WTC11 (cell line): ENCODE measurements around the gene PHKB.

ENCODE experiments used
- ATF1 ChIP-seq: sonication (generic); formaldehyde crosslinking; IDR thresholded peaks from 2 replicates; pipeline ENCODE4 v1.8.1; 2023; ENCODE audit warnings: mild to moderate bottlenecking, moderate library complexity, missing genetic modification reagents
- ATF2 ChIP-seq: sonication (generic); formaldehyde crosslinking; IDR thresholded peaks from 2 replicates; pipeline ENCODE4 v1.8.1; 2022; ENCODE audit warnings: low read depth, missing genetic modification reagents, borderline replicate concordance
- CREB1 ChIP-seq: sonication (generic); formaldehyde crosslinking; IDR thresholded peaks from 2 replicates; pipeline ENCODE4 v1.8.0; 2023; ENCODE audit warnings: mild to moderate bottlenecking, missing genetic modification reagents
- CREM ChIP-seq: sonication (generic); formaldehyde crosslinking; IDR thresholded peaks from 2 replicates; pipeline ENCODE4 v1.8.1; 2022; ENCODE audit warnings: mild to moderate bottlenecking, missing genetic modification reagents, moderate library complexity
- CTCF ChIP-seq: fragments of 200-600 bp; IDR thresholded peaks from 2 replicates; pipeline ENCODE4 v1.8.0; 2022; ENCODE audit warnings: antibody characterized with exemption
- E2F4 ChIP-seq: sonication (generic); formaldehyde crosslinking; IDR thresholded peaks from 2 replicates; pipeline ENCODE4 v1.8.1; 2022; ENCODE audit warnings: low read depth, mild to moderate bottlenecking, moderate library complexity, missing genetic modification reagents, borderline replicate concordance
- FOXJ3 ChIP-seq: sonication (generic); formaldehyde crosslinking; IDR thresholded peaks from 2 replicates; pipeline ENCODE4 v1.9.0; 2021; ENCODE audit warnings: missing genetic modification reagents, mild to moderate bottlenecking, borderline replicate concordance
- GRHL2 ChIP-seq: fragments of 250-450 bp; sonication (Bioruptor Pico); IDR thresholded peaks from 2 replicates; pipeline ENCODE4 v1.8.0; 2022; ENCODE audit warnings: mild to moderate bottlenecking, moderate library complexity; ENCODE audit not compliant: insufficient replicate concordance, severe bottlenecking
- JUN ChIP-seq: sonication (generic); formaldehyde crosslinking; IDR thresholded peaks from 2 replicates; pipeline ENCODE4 v1.8.0; 2023; ENCODE audit warnings: mild to moderate bottlenecking, missing genetic modification reagents
- MAX ChIP-seq: sonication (generic); formaldehyde crosslinking; IDR thresholded peaks from 2 replicates; pipeline ENCODE4 v1.8.0; 2022; ENCODE audit warnings: mild to moderate bottlenecking, missing genetic modification reagents
- MXD4 ChIP-seq: fragments of 250-450 bp; sonication (Bioruptor Pico); IDR thresholded peaks from 2 replicates; pipeline ENCODE4 v1.8.0; 2021; ENCODE audit warnings: mild to moderate bottlenecking, moderate library complexity, borderline replicate concordance
- ZNF423 ChIP-seq: fragments of 250-450 bp; sonication (Bioruptor Pico); IDR thresholded peaks from 2 replicates; pipeline ENCODE4 v2.1.2; 2022; ENCODE audit warnings: mild to moderate bottlenecking, moderate library complexity
- TF ChIP-seq, protein P1 (sequence below): sonication (generic); formaldehyde crosslinking; IDR thresholded peaks from 2 replicates; pipeline ENCODE4 v1.8.0; 2022; ENCODE audit warnings: mild to moderate bottlenecking, missing genetic modification reagents
- TF ChIP-seq, protein P2 (sequence below): sonication (generic); formaldehyde crosslinking; IDR thresholded peaks from 2 replicates; pipeline ENCODE4 v1.8.0; 2022; ENCODE audit warnings: missing genetic modification reagents

- TF ChIP-seq CTCF (no peak), JUN (CRISPR knock-in tag) (no peak), ZNF423 (CRISPR knock-in tag) (no peak), E2F4 (CRISPR knock-in tag) (no peak), ATF1 (CRISPR knock-in tag) (no peak), CREB1 (no peak), GRHL2 (CRISPR knock-in tag) (no peak), FOXJ3 (CRISPR knock-in tag) (no peak), CREM (CRISPR knock-in tag) (no peak), MXD4 (no peak), ATF2 (CRISPR knock-in tag) (no peak), MAX (CRISPR knock-in tag) (no peak)
- TF ChIP-seq, protein P1, sequence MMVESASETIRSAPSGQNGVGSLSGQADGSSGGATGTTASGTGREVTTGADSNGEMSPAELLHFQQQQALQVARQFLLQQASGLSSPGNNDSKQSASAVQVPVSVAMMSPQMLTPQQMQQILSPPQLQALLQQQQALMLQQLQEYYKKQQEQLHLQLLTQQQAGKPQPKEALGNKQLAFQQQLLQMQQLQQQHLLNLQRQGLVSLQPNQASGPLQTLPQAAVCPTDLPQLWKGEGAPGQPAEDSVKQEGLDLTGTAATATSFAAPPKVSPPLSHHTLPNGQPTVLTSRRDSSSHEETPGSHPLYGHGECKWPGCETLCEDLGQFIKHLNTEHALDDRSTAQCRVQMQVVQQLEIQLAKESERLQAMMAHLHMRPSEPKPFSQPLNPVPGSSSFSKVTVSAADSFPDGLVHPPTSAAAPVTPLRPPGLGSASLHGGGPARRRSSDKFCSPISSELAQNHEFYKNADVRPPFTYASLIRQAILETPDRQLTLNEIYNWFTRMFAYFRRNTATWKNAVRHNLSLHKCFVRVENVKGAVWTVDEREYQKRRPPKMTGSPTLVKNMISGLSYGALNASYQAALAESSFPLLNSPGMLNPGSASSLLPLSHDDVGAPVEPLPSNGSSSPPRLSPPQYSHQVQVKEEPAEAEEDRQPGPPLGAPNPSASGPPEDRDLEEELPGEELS (CRISPR knock-in tag) = no peak
- TF ChIP-seq, protein P2, sequence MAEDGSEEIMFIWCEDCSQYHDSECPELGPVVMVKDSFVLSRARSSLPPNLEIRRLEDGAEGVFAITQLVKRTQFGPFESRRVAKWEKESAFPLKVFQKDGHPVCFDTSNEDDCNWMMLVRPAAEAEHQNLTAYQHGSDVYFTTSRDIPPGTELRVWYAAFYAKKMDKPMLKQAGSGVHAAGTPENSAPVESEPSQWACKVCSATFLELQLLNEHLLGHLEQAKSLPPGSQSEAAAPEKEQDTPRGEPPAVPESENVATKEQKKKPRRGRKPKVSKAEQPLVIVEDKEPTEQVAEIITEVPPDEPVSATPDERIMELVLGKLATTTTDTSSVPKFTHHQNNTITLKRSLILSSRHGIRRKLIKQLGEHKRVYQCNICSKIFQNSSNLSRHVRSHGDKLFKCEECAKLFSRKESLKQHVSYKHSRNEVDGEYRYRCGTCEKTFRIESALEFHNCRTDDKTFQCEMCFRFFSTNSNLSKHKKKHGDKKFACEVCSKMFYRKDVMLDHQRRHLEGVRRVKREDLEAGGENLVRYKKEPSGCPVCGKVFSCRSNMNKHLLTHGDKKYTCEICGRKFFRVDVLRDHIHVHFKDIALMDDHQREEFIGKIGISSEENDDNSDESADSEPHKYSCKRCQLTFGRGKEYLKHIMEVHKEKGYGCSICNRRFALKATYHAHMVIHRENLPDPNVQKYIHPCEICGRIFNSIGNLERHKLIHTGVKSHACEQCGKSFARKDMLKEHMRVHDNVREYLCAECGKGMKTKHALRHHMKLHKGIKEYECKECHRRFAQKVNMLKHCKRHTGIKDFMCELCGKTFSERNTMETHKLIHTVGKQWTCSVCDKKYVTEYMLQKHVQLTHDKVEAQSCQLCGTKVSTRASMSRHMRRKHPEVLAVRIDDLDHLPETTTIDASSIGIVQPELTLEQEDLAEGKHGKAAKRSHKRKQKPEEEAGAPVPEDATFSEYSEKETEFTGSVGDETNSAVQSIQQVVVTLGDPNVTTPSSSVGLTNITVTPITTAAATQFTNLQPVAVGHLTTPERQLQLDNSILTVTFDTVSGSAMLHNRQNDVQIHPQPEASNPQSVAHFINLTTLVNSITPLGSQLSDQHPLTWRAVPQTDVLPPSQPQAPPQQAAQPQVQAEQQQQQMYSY (CRISPR knock-in tag) = no peak
Observed at GRCh38 chr16:47699106-47699505, 238.0 kb downstream of the PHKB start.
